IMR-90 (cell line): Measurements from ENCODE around the gene OVCH1.

Source experiments
- MAZ ChIP-seq: IDR thresholded peaks from 2 replicates; pipeline ENCODE4 v1.6.1; 2012; ENCODE audit warnings: low read depth, mild to moderate bottlenecking, low read length, improper control_type of control experiment, moderate library complexity, borderline replicate concordance
- POLR2A ChIP-seq: IDR thresholded peaks from 2 replicates; pipeline ENCODE4 v1.6.1; 2012; ENCODE audit warnings: mild to moderate bottlenecking, low read depth, low read length
- RAD21 ChIP-seq: IDR thresholded peaks from 2 replicates; pipeline ENCODE4 v1.6.1; 2012; ENCODE audit warnings: low read length, improper control_type of control experiment
- RFX5 ChIP-seq: IDR thresholded peaks from 2 replicates; pipeline ENCODE4 v1.8.0; 2012; ENCODE audit warnings: low read depth, mild to moderate bottlenecking, low read length, moderate library complexity
- TF ChIP-seq, protein P1 (sequence below): conservative IDR thresholded peaks from 2 replicates; pipeline ENCODE4 v1.5.1; 2012; ENCODE audit warnings: mild to moderate bottlenecking, low read depth, low read length, improper control_type of control experiment

DNA sequence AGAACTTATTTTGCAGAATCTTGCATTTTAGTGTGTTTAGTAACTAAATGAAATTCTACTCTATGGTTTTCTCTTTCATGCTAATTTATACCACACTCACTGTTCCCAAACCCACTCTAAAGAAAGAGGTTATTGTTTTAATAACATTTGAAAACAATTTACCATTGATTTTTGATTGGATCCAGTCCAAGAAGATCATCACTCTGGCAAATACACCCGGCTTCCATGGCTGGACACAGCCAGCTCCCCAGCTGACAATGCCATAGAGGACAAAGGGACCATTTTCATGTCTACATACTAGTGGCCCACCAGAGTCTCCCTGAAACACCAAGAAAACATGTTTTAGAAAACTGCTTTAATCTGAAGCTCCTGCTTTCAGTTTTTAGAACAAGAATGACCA is 42.4 kb downstream of the OVCH1 start:
- TF ChIP-seq, protein P1, sequence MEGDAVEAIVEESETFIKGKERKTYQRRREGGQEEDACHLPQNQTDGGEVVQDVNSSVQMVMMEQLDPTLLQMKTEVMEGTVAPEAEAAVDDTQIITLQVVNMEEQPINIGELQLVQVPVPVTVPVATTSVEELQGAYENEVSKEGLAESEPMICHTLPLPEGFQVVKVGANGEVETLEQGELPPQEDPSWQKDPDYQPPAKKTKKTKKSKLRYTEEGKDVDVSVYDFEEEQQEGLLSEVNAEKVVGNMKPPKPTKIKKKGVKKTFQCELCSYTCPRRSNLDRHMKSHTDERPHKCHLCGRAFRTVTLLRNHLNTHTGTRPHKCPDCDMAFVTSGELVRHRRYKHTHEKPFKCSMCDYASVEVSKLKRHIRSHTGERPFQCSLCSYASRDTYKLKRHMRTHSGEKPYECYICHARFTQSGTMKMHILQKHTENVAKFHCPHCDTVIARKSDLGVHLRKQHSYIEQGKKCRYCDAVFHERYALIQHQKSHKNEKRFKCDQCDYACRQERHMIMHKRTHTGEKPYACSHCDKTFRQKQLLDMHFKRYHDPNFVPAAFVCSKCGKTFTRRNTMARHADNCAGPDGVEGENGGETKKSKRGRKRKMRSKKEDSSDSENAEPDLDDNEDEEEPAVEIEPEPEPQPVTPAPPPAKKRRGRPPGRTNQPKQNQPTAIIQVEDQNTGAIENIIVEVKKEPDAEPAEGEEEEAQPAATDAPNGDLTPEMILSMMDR = no peak
- TF ChIP-seq POLR2A (no peak), MAZ (no peak), RAD21 (no peak), RFX5 (no peak)
